K562 treated with DMSO at 1 percent for 12 hours (cell line): Measurements from ENCODE around the gene UFC1. TPM values are rescaled to one million over a fixed set of nuclear protein-coding genes. Genes with fewer than 3 reads are reported as not detected.

Experiments used
- total RNA-seq: library from RNA; unstranded; fragments of 300-600 nt; gene quantifications from 2 replicates; pipeline ENCODE4 v1.2.3, GENCODE V29; 2022; ENCODE audit not compliant: insufficient read depth

UFC1 gene
- 87.4 and 100 TPM in 2 replicates for total RNA-seq

GRCh38 chr1:161153682-161154337 is at the start of gene UFC1:
Gene UFC1 (plus strand): TSS chr1:161153978. CDS start chr1:161153998, 20 bp downstream.

DNA sequence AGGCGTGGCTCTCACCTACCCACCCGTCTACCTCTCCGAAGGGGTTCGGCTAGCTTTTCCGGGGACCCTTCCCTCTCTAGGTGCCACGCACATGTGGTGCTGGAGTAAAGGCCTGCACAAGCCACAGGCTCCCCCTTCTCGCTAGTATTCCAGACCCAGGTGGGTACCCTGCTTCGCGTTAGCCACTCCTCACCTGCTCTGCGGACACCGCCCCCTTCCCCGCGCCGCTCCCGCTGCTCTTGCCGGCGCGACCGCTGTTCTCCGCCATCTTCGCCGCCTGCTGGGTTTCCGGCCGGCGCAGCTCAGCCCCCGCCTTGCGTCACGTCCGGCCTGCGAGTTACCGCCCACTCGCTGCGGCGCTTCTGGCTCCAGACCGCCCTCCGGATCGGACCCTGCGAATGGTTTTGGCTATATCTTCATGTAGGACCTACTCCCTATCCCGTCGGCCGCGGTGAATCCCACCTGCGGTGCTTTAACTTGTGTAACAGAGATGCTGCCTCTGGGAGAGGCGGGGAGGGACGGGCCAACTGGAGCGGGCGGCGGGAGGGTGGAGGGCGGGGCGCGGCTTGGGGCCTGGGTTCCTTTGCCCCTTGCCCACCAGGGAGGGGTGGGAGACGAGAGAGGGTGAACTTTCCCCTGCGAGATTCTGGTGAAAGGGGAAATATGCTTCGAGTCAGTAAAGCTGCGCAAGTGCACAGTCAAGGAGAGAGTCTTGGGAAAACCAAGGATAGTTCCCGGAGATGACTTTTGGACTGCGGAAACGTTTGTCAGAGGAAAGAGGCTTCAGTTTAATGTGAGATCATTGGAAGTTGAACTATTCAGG is 35.8 kb upstream of the UFC1 start, which contains the start of the genes NIT1 and PFDN2:
Gene NIT1 (plus strand): TSS at position 347 of the 823 bp plus-strand sequence. CDS start 72 bp downstream, at position 419.
Gene PFDN2 (minus strand): TSS at position 279 of the 823 bp plus-strand sequence. CDS start 11 bp downstream, at position 268.

GRCh38 chr1:161132410-161133219 is 21.2 kb upstream of the UFC1 start, which contains the start of gene DEDD:
Gene DEDD (minus strand): TSS chr1:161132667. CDS start chr1:161124462, 8,205 bp downstream.

DNA sequence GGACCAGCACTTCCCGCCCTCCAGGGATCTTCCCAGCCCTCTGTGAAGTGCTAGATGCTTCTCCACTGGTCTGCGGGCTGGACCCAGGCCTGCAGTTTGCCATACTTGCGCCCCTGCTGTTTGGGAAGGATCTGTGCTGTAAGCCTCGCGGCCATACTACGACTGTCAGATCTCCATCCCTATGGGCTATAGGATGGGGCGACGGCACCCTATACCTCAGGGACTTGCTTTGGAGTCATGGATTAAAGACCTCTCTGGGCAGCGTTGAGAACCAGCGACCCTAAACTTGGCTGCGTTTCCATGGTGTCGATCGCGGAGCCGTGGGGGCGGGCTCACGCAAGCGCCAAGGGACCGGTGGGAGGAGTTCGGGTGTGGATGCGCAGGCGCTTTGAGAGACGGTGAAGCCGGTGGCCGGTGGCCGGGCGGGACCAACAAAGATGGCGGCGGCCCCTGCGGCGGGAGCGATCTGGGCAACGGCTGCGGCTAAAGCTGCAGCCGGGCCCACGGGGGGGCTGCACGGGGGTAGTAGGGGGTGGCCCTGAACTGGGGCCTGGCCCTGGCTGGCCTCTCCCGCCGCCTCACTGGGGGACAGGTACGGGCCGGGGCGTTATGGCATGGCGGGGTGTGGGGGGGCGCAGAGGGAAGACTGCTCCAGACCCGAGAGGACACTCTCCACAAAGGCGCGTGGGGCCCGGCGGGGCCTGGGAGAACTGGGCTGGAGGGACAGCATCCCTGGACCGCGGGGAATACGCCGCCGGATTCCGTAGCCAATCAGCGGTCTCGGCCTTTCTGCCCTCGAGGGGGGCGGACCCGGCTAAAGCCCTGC is 5.5 kb downstream of the UFC1 start, which contains the start of gene USP21:
Gene USP21 (plus strand): TSS at position 414 of the 826 bp plus-strand sequence. CDS start 1,141 bp downstream, outside the sequence.

GRCh38 chr1:161165742-161166668 is 12.2 kb downstream of the UFC1 start, which contains the start of gene PPOX:
Gene PPOX (plus strand): TSS chr1:161166426. CDS start chr1:161166848, 422 bp downstream.

DNA sequence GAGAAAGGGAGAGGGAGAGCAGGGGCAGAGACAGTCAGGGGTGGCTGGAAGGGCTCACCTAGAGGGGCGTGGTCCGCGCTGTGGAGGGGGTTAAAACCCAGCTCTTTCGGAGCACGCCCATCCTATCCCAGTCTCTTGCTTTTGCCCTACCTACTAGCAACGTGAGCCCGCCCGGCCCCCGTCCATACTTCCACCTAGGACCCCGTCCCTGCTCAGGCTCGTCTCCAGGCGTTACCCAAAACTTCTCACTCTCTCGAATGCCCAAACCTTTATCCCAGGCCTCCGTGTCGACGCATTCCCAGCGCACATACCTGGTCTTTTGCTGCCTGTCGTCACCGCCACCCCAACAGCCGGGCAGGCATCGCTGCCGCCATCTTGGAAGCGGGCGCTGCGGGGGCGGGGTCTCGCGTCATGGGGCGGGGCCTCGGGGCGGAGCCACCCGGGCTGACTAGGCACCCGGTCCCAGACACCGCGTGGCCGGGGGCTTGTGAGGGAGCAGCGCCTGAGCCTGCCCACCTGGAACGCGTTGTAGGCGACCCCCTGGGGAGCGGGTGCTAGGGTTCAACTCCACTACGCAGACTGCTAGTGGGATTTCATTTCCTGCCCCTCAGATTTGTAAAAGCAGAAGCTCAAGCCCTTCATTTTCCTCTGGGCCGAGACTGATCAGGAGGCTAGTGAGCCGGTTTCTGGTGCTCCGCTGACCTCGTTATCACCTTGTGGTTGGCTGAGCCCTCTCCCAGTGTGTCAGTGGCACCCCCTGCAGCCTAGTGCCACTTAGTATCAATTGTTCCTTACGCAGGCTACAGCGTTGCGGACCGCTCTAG is 23.5 kb downstream of the UFC1 start, which contains the start of gene B4GALT3:
Gene B4GALT3 (minus strand): TSS at position 396 of the 824 bp plus-strand sequence. CDS start 1,447 bp downstream, outside the sequence.

DNA sequence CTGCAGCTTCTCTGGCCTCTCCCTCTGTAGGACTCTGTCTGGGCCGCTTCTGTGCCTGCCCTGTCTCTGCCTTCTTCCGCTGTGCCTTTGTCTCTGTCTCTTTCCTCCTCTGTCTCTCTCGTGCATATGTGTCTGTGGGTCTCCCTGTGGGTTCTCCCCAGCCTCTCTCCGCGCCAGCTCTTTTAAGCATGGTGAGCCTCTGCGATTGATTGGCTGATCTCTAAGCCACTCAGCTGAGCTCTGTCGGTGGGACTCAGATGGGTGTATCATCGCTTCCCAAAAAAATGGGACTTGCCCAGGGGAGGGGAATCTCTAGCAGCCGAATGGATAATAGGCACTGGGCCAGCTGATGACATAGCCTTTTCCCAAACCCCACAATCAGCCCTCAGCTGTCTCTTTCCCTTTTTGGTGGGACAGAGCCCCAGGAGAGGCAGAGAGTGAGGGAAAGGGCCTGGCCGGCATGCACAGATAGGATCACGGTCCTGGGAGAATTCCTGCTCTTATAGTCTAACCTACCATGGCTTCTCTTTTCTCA is 45.2 kb downstream of the UFC1 start, which contains the start of gene ADAMTS4:
Gene ADAMTS4 (minus strand): TSS at position 158 of the 535 bp plus-strand sequence. CDS start 427 bp downstream, outside the sequence.

GRCh38 chr1:161201836-161202712 is 48.3 kb downstream of the UFC1 start, which contains the start of gene NDUFS2:
Gene NDUFS2 (plus strand): TSS chr1:161202367. CDS start chr1:161202386, 19 bp downstream.

Other genes starting within 250 kb of the UFC1 start
- gene ITLN2, start 199.2 kb upstream of the UFC1 start, total RNA-seq = not detected in 2 replicates
- 30.3 and 70.7 TPM in 2 replicates for gene F11R, start 132.8 kb upstream of the UFC1 start, total RNA-seq
- 2.0 TPM in 1 of 2 replicates, not detected in the other for gene TSTD1, start 115.0 kb upstream of the UFC1 start, total RNA-seq
- 60.5 and 62.8 TPM in 2 replicates for gene USF1, start 108.0 kb upstream of the UFC1 start, total RNA-seq
- not detected in 2 replicates for gene ARHGAP30, start 84.1 kb upstream of the UFC1 start, total RNA-seq
- not detected in 2 replicates for gene NECTIN4, start 64.4 kb upstream of the UFC1 start, total RNA-seq
- not detected in 2 replicates for gene KLHDC9, start 55.6 kb upstream of the UFC1 start, total RNA-seq
- gene PFDN2, start 35.9 kb upstream of the UFC1 start, total RNA-seq = 159 and 181 TPM in 2 replicates
- 33.4 and 47.9 TPM in 2 replicates for gene NIT1, start 35.9 kb upstream of the UFC1 start, total RNA-seq
- 21.0 and 35.0 TPM in 2 replicates for gene DEDD, start 21.3 kb upstream of the UFC1 start, total RNA-seq
- 19.1 and 27.5 TPM in 2 replicates for gene USP21, start 5.5 kb downstream of the UFC1 start, total RNA-seq
- 29.1 and 35.6 TPM in 2 replicates for gene PPOX, start 12.4 kb downstream of the UFC1 start, total RNA-seq
- gene B4GALT3, start 23.5 kb downstream of the UFC1 start, total RNA-seq = 64.7 and 86.5 TPM in 2 replicates
- gene ADAMTS4, start 45.1 kb downstream of the UFC1 start, total RNA-seq = 1.3 and 1.7 TPM in 2 replicates
- 91.5 and 101 TPM in 2 replicates for gene NDUFS2, start 48.4 kb downstream of the UFC1 start, total RNA-seq
- gene FCER1G, start 61.3 kb downstream of the UFC1 start, total RNA-seq = 3.5 TPM in 1 of 2 replicates, not detected in the other
- gene APOA2, start 69.7 kb downstream of the UFC1 start, total RNA-seq = not detected in 2 replicates
- gene TOMM40L, start 72.1 kb downstream of the UFC1 start, total RNA-seq = 15.8 and 16.9 TPM in 2 replicates
- not detected in 2 replicates for gene NR1I3, start 84.2 kb downstream of the UFC1 start, total RNA-seq
- not detected in 2 replicates for gene PCP4L1, start 104.8 kb downstream of the UFC1 start, total RNA-seq
- 3.6 and 6.8 TPM in 2 replicates for gene MPZ, start 156.0 kb downstream of the UFC1 start, total RNA-seq
- 109 and 198 TPM in 2 replicates for gene SDHC, start 160.4 kb downstream of the UFC1 start, total RNA-seq
- gene CFAP126, start 213.9 kb downstream of the UFC1 start, total RNA-seq = not detected in 2 replicates